GM12878 (cell line): Measurements from ENCODE around the gene LIPM. TPM values are rescaled to one million over a fixed set of nuclear protein-coding genes. Genes with fewer than 3 reads are reported as not detected.

ENCODE experiments used
- ATAC-seq: fragments of 200-7000 bp; cut with Tn5 transposase; 3 replicates; pipeline ENCODE4 v1.9.1; 2020; ENCODE audit warnings: mild to moderate bottlenecking, moderate library complexity
- BruUV-seq: library from RNA; stranded (reverse); fragments of 400-500 nt; replicated peaks from 2 replicates; lab custom pipeline; 2021; lab: Mats Ljungman, UMichigan
- CTCF ChIA-PET: fragments of 300-600 bp; sonication (Branson Sonifier 250); formaldehyde crosslinking; extraction: SDS; loops from one replicate; lab custom pipeline; 2021; ENCODE audit warnings: inconsistent platforms; lab: Yijun Ruan, JAX
- POLR2A ChIA-PET: fragments of 350-600 bp; formaldehyde crosslinking; extraction: SDS; loops from one replicate; lab custom pipeline; 2021; ENCODE audit warnings: inconsistent platforms; lab: Charles Lee
- RAD21 ChIA-PET: fragments of 300-600 bp; sonication (Branson Sonifier 250); formaldehyde crosslinking; loops from one replicate; lab custom pipeline; 2023; ENCODE audit warnings: antibody characterized with exemption; ENCODE audit not compliant: unreplicated experiment; lab: Charles Lee
- SMC1A ChIA-PET: fragments of 300-600 bp; sonication (Branson Sonifier 250); formaldehyde crosslinking; loops from one replicate; lab custom pipeline; 2023; ENCODE audit not compliant: unreplicated experiment, uncharacterized antibody; lab: Charles Lee
- DNase-seq: peaks from one replicate; pipeline ENCODE4 v3.0.0-alpha.2; 2011; ENCODE audit warnings: low read depth, low spot score
- FAIRE-seq: peaks from 3 replicates; lab custom pipeline; 2011; peaks lifted over from hg19 to GRCh38; lab: Jason Lieb, UNC
- H2AFZ ChIP-seq: 2 replicates; pipeline ENCODE4 v1.6.0; 2011; ENCODE audit warnings: low read depth, low read length, control low read depth; ENCODE audit not compliant: control insufficient read depth
- H3K27ac ChIP-seq: 2 replicates; pipeline ENCODE4 v1.5.1; 2011; ENCODE audit warnings: control low read depth; ENCODE audit not compliant: control insufficient read depth, insufficient read depth
- H3K27me3 ChIP-seq, 2 experiments: replicated peaks in 1 of 2; 2 replicates each; pipeline versions ENCODE4 v1.6.0 to v1.6.1; 2011; ENCODE audit warnings: low read length in 1 of 2; ENCODE audit not compliant: control insufficient read depth in 2 of 2, insufficient read depth in 2 of 2
- H3K36me3 ChIP-seq, 2 experiments: 2 replicates each; pipeline ENCODE4 v1.5.1; 2011; ENCODE audit warnings: low read length in 1 of 2; ENCODE audit not compliant: control insufficient read depth in 2 of 2, insufficient read depth in 2 of 2
- H3K4me1 ChIP-seq: 2 replicates; pipeline ENCODE4 v1.6.1; 2011; ENCODE audit warnings: mild to moderate bottlenecking, low read length, moderate library complexity, mixed read lengths; ENCODE audit not compliant: control insufficient read depth, insufficient read depth
- H3K4me2 ChIP-seq: 2 replicates; pipeline ENCODE4 v1.6.0; 2011; ENCODE audit warnings: control low read depth; ENCODE audit not compliant: control insufficient read depth, insufficient read depth
- H3K4me3 ChIP-seq: fragments of 200-600 bp; sonication (generic); 2 replicates; pipeline ENCODE4 v1.5.1; 2016
- H3K79me2 ChIP-seq: 2 replicates; pipeline ENCODE4 v1.6.0; 2011; ENCODE audit warnings: low read length; ENCODE audit not compliant: control insufficient read depth, insufficient read depth
- H3K9ac ChIP-seq: 2 replicates; pipeline ENCODE4 v1.8.0; 2011; ENCODE audit warnings: low read length, control low read depth, mixed read lengths; ENCODE audit not compliant: control insufficient read depth, insufficient read depth
- H3K9me3 ChIP-seq: replicated peaks from 3 replicates; pipeline ENCODE4 v1.5.1; 2011; ENCODE audit warnings: mild to moderate bottlenecking, low read length; ENCODE audit not compliant: control insufficient read depth, insufficient read depth
- H4K20me1 ChIP-seq: 2 replicates; pipeline ENCODE4 v1.6.0; 2011; ENCODE audit not compliant: control insufficient read depth, insufficient read depth
- NFYB ChIP-seq: IDR thresholded peaks from 2 replicates; pipeline ENCODE4 v1.6.1; 2011; ENCODE audit warnings: low read depth, mild to moderate bottlenecking, low read length, improper control_type of control experiment, moderate library complexity; ENCODE audit not compliant: insufficient read depth
- ZNF207 ChIP-seq: fragments of 450-650 bp; IDR thresholded peaks from 2 replicates; pipeline ENCODE4 v1.6.1; 2014; ENCODE audit warnings: antibody characterized with exemption, mild to moderate bottlenecking, borderline replicate concordance
- WGBS: methylation state at CpG from one replicate; pipeline ENCODE4 v1.1.6; 2016; ENCODE audit warnings: low lambda C conversion rate; ENCODE audit not compliant: insufficient replicate concordance, insufficient coverage; ENCODE audit errors: missing lambda C conversion rate; 5-methylcytosine and 5-hydroxymethylcytosine counted together
- in situ Hi-C: fragments of 300-500 bp; cut with MboI; formaldehyde crosslinking; loops from 9 replicates; pipeline ENCODE4 v1.14.3; 2018; ENCODE audit warnings: mixed read lengths
- intact Hi-C: fragments of 100-400 bp; cut with micrococcal nuclease; formaldehyde crosslinking; loops from one replicate; pipeline ENCODE4 v1.14.2; 2022; ENCODE audit not compliant: unreplicated experiment
- polyA plus RNA-seq, 11 experiments: library from polyadenylated mRNA; depleted of rRNA in 4 of 11; unstranded in 6 of 11; stranded (reverse) in 5 of 11; fragments of >200 nt; fragmentation: Nextera tagmentation in 4 of 11; fragmentation: Illumina TruSeq in 1 of 11; extraction: Ambion mirVana in 4 of 11; extraction: Trizol in 1 of 11; gene quantifications; 1 replicate in 1 of 11; 2 replicates in 10 of 11; pipeline versions ENCODE4 v1.2.1 to v1.2.3, GENCODE V29; 2011 to 2016; ENCODE audit warnings: inconsistent platforms in 2 of 11, missing spikeins in 2 of 11, low read depth in 1 of 11
- total RNA-seq, 4 experiments: library from RNA; depleted of rRNA in 3 of 4; stranded (reverse); fragments of >200 nt in 3 of 4; fragmentation: Illumina TruSeq in 1 of 4; extraction: Trizol in 1 of 4; gene quantifications; 2 replicates each; pipeline versions ENCODE4 v1.2.1 to v1.2.3, GENCODE V29; 2013 to 2021
- TF ChIP-seq, protein P1 (sequence below): IDR thresholded peaks from 2 replicates; pipeline ENCODE4 v1.6.1; 2011; ENCODE audit warnings: low read depth, low read length, improper control_type of control experiment, borderline replicate concordance

The LIPM gene
- total and polyA plus RNA-seq, 10 of the 15 experiments (the other 5 are each of a cell fraction or from before 2014, with no cell fraction given): not detected

DNA sequence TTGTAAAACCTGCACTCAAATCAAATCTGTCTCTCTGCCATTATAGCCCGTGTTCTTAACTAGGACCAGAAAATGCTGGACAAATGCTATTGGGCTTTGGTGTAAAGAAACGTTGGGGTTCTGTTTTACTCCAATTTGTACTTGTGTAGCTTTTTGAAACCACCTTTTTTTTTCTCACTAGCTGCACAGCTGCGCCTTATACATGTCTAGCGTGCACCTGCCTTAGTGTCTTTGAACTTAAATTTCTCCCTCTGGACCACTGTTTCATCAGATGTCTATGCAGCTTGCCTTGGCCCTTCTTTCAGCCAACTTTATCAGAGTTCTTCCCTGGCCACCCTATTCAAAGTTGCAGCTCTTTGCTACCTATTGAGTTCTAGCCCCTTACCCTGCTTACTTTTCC, 7.1 kb downstream of the LIPM start:
- FAIRE-seq: no peak
- Histone ChIP-seq H3K4me1 (no peaks in the 10 kb centered on the region), H3K36me3 (no peaks in the 10 kb centered on the region), H3K27me3 (peaks cover 0 to 2% of the 10 kb centered on the region in 2 experiments; a peak in 2 of 4 replicates), H2AFZ (no peak overlapping the region), H3K4me2 (no peak overlapping the region), H3K27ac (no peak overlapping the region), H3K9me3 (no peaks in the 10 kb centered on the region), H3K79me2 (no peaks in the 10 kb centered on the region), H3K9ac (no peak overlapping the region), H4K20me1 (no peaks in the 10 kb centered on the region)
- ChIA-PET CTCF (interaction anchor here (0.6 to 7.3 kb wide), 16 partner anchors 11 to 246 kb away, joined by 3 to 71 read pairs (median 10); partner anchors contain the start of gene RNLS), RAD21 (interaction anchor here (0.5 to 4.0 kb wide), 6 partner anchors 21 to 125 kb away, joined by 3 to 20 read pairs (median 4); no protein-coding TSS in a partner anchor), SMC1A (interaction anchor here (0.7 to 2.9 kb wide), 15 partner anchors 9 to 245 kb away, joined by 3 to 20 read pairs (median 4); partner anchors contain the start of gene LIPN), POLR2A (no interaction called here)
- intact Hi-C loops: loop anchor here (1.0 to 5.0 kb wide), 4 partner anchors 82 to 244 kb away; partner anchors contain the start of gene RNLS
- in situ Hi-C loops: loop anchor here (5.0 kb wide), 1 partner anchor 237 kb away; no protein-coding TSS in a partner anchor
- BruUV-seq: no TSS peak
- no peak for ATAC-seq
- no peak for DNase-seq
- no peak for TF ChIP-seq NFYB
- TF ChIP-seq, protein P1, sequence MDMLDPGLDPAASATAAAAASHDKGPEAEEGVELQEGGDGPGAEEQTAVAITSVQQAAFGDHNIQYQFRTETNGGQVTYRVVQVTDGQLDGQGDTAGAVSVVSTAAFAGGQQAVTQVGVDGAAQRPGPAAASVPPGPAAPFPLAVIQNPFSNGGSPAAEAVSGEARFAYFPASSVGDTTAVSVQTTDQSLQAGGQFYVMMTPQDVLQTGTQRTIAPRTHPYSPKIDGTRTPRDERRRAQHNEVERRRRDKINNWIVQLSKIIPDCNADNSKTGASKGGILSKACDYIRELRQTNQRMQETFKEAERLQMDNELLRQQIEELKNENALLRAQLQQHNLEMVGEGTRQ: no peak
- TF ChIP-seq ZNF207: no peak
- TF ChIP-seq, all 136 proteins: peak for 0
- 64% methylated on average over 4 of the region's 4 CpGs for WGBS
- no peak overlapping the region for H3K4me3 ChIP-seq
